H9 (cell line): ENCODE results near the gene ADAMTS17. TPM values are rescaled to one million over a fixed set of nuclear protein-coding genes. Genes with fewer than 3 reads are reported as not detected.

ENCODE experiments used
- DNase-seq: peaks from one replicate; pipeline ENCODE4 v3.0.0-alpha.2; 2017
- H2AFZ ChIP-seq: one replicate; pipeline ENCODE4 v1.6.1; 2013; ENCODE audit warnings: mild to moderate bottlenecking, low read length, control low read depth, moderate library complexity
- H2AK5ac ChIP-seq: 2 replicates; pipeline ENCODE4 v1.6.1; 2013; ENCODE audit warnings: low read length, control low read depth, mixed read lengths; ENCODE audit not compliant: insufficient read length
- H2BK120ac ChIP-seq: one replicate; pipeline ENCODE4 v1.6.1; 2013; ENCODE audit warnings: low read depth, mild to moderate bottlenecking, low read length, control low read depth, inconsistent platforms; ENCODE audit not compliant: poor library complexity, severe bottlenecking
- H2BK12ac ChIP-seq: 2 replicates; pipeline ENCODE4 v1.6.1; 2013; ENCODE audit warnings: low read length, control low read depth, mixed read lengths, low read depth; ENCODE audit not compliant: insufficient read length
- H2BK15ac ChIP-seq: 2 replicates; pipeline ENCODE4 v1.6.1; 2013; ENCODE audit warnings: low read depth, low read length, control low read depth
- H2BK20ac ChIP-seq: one replicate; pipeline ENCODE4 v1.6.1; 2013; ENCODE audit warnings: low read depth, mild to moderate bottlenecking, low read length, control low read depth, inconsistent platforms; ENCODE audit not compliant: poor library complexity, severe bottlenecking
- H2BK5ac ChIP-seq: 2 replicates; pipeline ENCODE4 v1.6.1; 2013; ENCODE audit warnings: low read length, control low read depth, mixed read lengths; ENCODE audit not compliant: insufficient read length
- H3K14ac ChIP-seq: 2 replicates; pipeline ENCODE4 v1.6.1; 2013; ENCODE audit warnings: low read length, control low read depth; ENCODE audit not compliant: insufficient read depth
- H3K18ac ChIP-seq: 2 replicates; pipeline ENCODE4 v1.6.1; 2013; ENCODE audit warnings: low read depth, mild to moderate bottlenecking, mixed read lengths, low read length, control low read depth; ENCODE audit not compliant: insufficient read length
- H3K23ac ChIP-seq: 2 replicates; pipeline ENCODE4 v1.6.1; 2013; ENCODE audit warnings: low read length, control low read depth, mixed read lengths, low read depth; ENCODE audit not compliant: insufficient read length
- H3K23me2 ChIP-seq: 2 replicates; pipeline ENCODE4 v1.6.1; 2013; ENCODE audit warnings: low read depth, mild to moderate bottlenecking, mixed read lengths, low read length, control low read depth; ENCODE audit not compliant: insufficient read length, poor library complexity, severe bottlenecking
- H3K27ac ChIP-seq: 2 replicates; pipeline ENCODE4 v1.5.1; 2013; ENCODE audit warnings: low read length, control low read depth, mixed read lengths, low read depth; ENCODE audit not compliant: insufficient read length
- H3K27me3 ChIP-seq: 2 replicates; pipeline ENCODE4 v1.6.1; 2013; ENCODE audit warnings: low read length, control low read depth, inconsistent platforms; ENCODE audit not compliant: insufficient read depth
- H3K4ac ChIP-seq: 2 replicates; pipeline ENCODE4 v1.6.1; 2013; ENCODE audit warnings: low read depth, mild to moderate bottlenecking, control low read depth, inconsistent platforms, low read length, moderate library complexity
- H3K4me1 ChIP-seq: 2 replicates; pipeline ENCODE4 v1.6.1; 2013; ENCODE audit warnings: low read length, control low read depth, inconsistent platforms; ENCODE audit not compliant: insufficient read depth
- H3K4me2 ChIP-seq: 2 replicates; pipeline ENCODE4 v1.6.1; 2013; ENCODE audit warnings: low read length, control low read depth, mixed read lengths; ENCODE audit not compliant: insufficient read length, insufficient read depth
- H3K56ac ChIP-seq: 2 replicates; pipeline ENCODE4 v1.6.1; 2013; ENCODE audit warnings: low read depth, mild to moderate bottlenecking, mixed read lengths, low read length, control low read depth; ENCODE audit not compliant: insufficient read length
- H3K79me1 ChIP-seq: 2 replicates; pipeline ENCODE4 v1.6.1; 2013; ENCODE audit warnings: low read depth, mild to moderate bottlenecking, moderate library complexity, low read length, control low read depth, inconsistent platforms; ENCODE audit not compliant: insufficient read depth, poor library complexity, severe bottlenecking
- H3K79me2 ChIP-seq: 2 replicates; pipeline ENCODE4 v1.6.1; 2013; ENCODE audit warnings: low read length, control low read depth, inconsistent platforms; ENCODE audit not compliant: insufficient read depth
- H3K9ac ChIP-seq: 2 replicates; pipeline ENCODE4 v1.6.1; 2013; ENCODE audit warnings: low read length, control low read depth, mixed read lengths; ENCODE audit not compliant: insufficient read length; ENCODE audit errors: extremely low read depth
- H3K9me3 ChIP-seq: one replicate; pipeline ENCODE4 v1.6.1; 2013; ENCODE audit warnings: low read depth, low read length, inconsistent platforms; ENCODE audit not compliant: control insufficient read depth
- H3T11ph ChIP-seq: one replicate; pipeline ENCODE4 v1.6.1; 2013; ENCODE audit warnings: mild to moderate bottlenecking, low read length, control low read depth, inconsistent platforms
- H4K20me1 ChIP-seq: one replicate; pipeline ENCODE4 v1.6.1; 2013; ENCODE audit not compliant: control insufficient read depth, insufficient read length, insufficient read depth
- H4K5ac ChIP-seq: 2 replicates; pipeline ENCODE4 v1.6.1; 2013; ENCODE audit warnings: low read depth, mild to moderate bottlenecking, mixed read lengths, low read length, control low read depth; ENCODE audit not compliant: insufficient read length
- H4K8ac ChIP-seq: replicated peaks from 2 replicates; pipeline ENCODE4 v1.6.1; 2013; ENCODE audit warnings: low read length, control low read depth, mixed read lengths, low read depth; ENCODE audit not compliant: insufficient read length
- H4K91ac ChIP-seq: 2 replicates; pipeline ENCODE4 v1.6.1; 2013; ENCODE audit warnings: low read depth, mild to moderate bottlenecking, moderate library complexity, mixed read lengths, low read length, control low read depth; ENCODE audit not compliant: insufficient read length
- H3K27ac Mint-ChIP-seq, 3 experiments: 2 replicates in 2 of 3; 3 replicates in 1 of 3; pipeline ENCODE4 v1.8.0; 2020 to 2021; ENCODE audit warnings: mixed read lengths in 3 of 3, mild to moderate bottlenecking in 1 of 3, moderate library complexity in 1 of 3
- H3K27me3 Mint-ChIP-seq: 2 replicates; pipeline ENCODE4 v1.8.0; 2021; ENCODE audit warnings: low read depth, mild to moderate bottlenecking, moderate library complexity, mixed read lengths
- H3K36me3 Mint-ChIP-seq, 3 experiments: 2 replicates in 2 of 3; 3 replicates in 1 of 3; pipeline ENCODE4 v1.8.0; 2020 to 2021; ENCODE audit warnings: low read depth in 3 of 3, mixed read lengths in 3 of 3; ENCODE audit not compliant: insufficient read depth in 1 of 3
- H3K4me1 Mint-ChIP-seq, 2 experiments: 2 replicates each; pipeline ENCODE4 v1.8.0; 2020; ENCODE audit warnings: mixed read lengths in 2 of 2
- H3K4me3 Mint-ChIP-seq, 2 experiments: 2 replicates in 1 of 2; 3 replicates in 1 of 2; pipeline ENCODE4 v1.8.0; 2020 to 2021; ENCODE audit warnings: mild to moderate bottlenecking in 2 of 2, mixed read lengths in 2 of 2, moderate library complexity in 1 of 2
- H3K9me3 Mint-ChIP-seq, 2 experiments: 2 replicates in 1 of 2; 3 replicates in 1 of 2; pipeline ENCODE4 v1.8.0; 2020; ENCODE audit warnings: mild to moderate bottlenecking in 2 of 2, mixed read lengths in 2 of 2, moderate library complexity in 1 of 2
- WGBS: extraction: QIAGEN DNeasy Blood & Tissue Kit; methylation state at CpG from one replicate; pipeline ENCODE4 v1.1.7; 2013; ENCODE audit warnings: missing lambda C conversion rate, low lambda C conversion rate, mixed read lengths; ENCODE audit not compliant: insufficient read length; ENCODE audit errors: extremely low coverage; 5-methylcytosine and 5-hydroxymethylcytosine counted together
- total RNA-seq: library from RNA; stranded (reverse); gene quantifications from 2 replicates; pipeline ENCODE4 v1.2.1, GENCODE V29; 2021
- TF ChIP-seq, protein P1 (sequence below): fragments of 200-600 bp; sonication (generic); conservative IDR thresholded peaks from 3 replicates; pipeline ENCODE4 v1.8.0; 2021; ENCODE audit warnings: antibody characterized with exemption, mild to moderate bottlenecking

Gene ADAMTS17
- total RNA-seq, 1 experiment from 2014 or later = 2.9 TPM

DNA sequence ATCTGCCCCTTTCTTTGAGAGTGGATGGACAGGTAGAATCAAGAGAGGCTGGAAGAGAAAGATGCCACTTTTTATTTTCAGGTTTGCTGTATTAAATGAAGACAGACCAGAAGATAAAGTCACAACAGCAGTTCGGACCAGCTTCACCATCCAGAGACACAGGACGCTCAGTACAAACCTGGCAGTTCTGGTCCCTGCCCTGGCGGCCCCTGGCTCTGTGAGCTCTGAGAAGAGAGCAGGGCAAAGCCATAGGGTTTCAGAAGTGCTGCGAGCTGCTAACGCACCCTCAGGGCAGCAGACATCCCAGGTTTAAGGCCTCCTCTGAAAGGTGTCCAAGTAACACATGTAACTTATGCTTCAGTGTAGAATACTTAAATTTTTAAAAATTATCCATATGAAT lies 216.8 kb downstream of the ADAMTS17 start:
- Histone ChIP-seq H3K56ac (no peak overlapping the region), H3K23ac (no peak overlapping the region), H4K20me1 (no peaks in the 10 kb centered on the region), H3K4me1 (no peaks in the 10 kb centered on the region; the same call in 1 of the 2 replicates), H3K79me2 (no peaks in the 10 kb centered on the region), H3K14ac (no peak overlapping the region), H4K8ac (no peak overlapping the region), H3K4ac (no peak overlapping the region), H3K27ac (no peak overlapping the region), H4K5ac (no peak overlapping the region), H3K9ac (no peak overlapping the region), H2AFZ (no peak overlapping the region), H2BK120ac (no peak overlapping the region), H2AK5ac (no peak overlapping the region), H3T11ph (no peak overlapping the region), H2BK5ac (no peak overlapping the region), H3K9me3 (no peaks in the 10 kb centered on the region), H3K79me1 (no peaks in the 10 kb centered on the region), H2BK20ac (no peak overlapping the region), H3K27me3 (no peaks in the 10 kb centered on the region), H2BK15ac (no peak overlapping the region), H2BK12ac (no peak overlapping the region), H3K23me2 (no peaks in the 10 kb centered on the region), H3K18ac (no peak overlapping the region), H4K91ac (no peak overlapping the region), H3K4me2 (no peak overlapping the region)
- peaks cover 0 to 5% of the 10 kb centered on the region in 2 experiments; a peak in 3 of 4 replicates for H3K4me1 Mint-ChIP-seq
- no peak for DNase-seq
- no peak overlapping the region for H3K27ac Mint-ChIP-seq
- H3K4me3 Mint-ChIP-seq = no peak overlapping the region
- H3K9me3 Mint-ChIP-seq = peaks cover 15% of the 10 kb centered on the region in 2 experiments
- H3K27me3 Mint-ChIP-seq = peaks cover 4% of the 10 kb centered on the region; the same call in 1 of the 2 replicates
- peaks cover 8 to 12% (median 8%) of the 10 kb centered on the region in 3 experiments; a peak in 6 of 7 replicates for H3K36me3 Mint-ChIP-seq
- WGBS = no CpG with 5 or more reads among the region's 5 CpGs
- TF ChIP-seq, protein P1, sequence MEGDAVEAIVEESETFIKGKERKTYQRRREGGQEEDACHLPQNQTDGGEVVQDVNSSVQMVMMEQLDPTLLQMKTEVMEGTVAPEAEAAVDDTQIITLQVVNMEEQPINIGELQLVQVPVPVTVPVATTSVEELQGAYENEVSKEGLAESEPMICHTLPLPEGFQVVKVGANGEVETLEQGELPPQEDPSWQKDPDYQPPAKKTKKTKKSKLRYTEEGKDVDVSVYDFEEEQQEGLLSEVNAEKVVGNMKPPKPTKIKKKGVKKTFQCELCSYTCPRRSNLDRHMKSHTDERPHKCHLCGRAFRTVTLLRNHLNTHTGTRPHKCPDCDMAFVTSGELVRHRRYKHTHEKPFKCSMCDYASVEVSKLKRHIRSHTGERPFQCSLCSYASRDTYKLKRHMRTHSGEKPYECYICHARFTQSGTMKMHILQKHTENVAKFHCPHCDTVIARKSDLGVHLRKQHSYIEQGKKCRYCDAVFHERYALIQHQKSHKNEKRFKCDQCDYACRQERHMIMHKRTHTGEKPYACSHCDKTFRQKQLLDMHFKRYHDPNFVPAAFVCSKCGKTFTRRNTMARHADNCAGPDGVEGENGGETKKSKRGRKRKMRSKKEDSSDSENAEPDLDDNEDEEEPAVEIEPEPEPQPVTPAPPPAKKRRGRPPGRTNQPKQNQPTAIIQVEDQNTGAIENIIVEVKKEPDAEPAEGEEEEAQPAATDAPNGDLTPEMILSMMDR = no peak
